Measurements from ENCODE around the gene VAT1. TPM values are rescaled to one million over a fixed set of nuclear protein-coding genes. Genes with fewer than 3 reads are reported as not detected.
"Not testable (repeated sequence)": the region's sequence is repeated elsewhere in the genome, so short reads cannot be mapped to it uniquely, and the experiment has no call there.

Gene VAT1
- total RNA-seq, 1 donor from 2014 or later, result 81.3 TPM

DNA sequence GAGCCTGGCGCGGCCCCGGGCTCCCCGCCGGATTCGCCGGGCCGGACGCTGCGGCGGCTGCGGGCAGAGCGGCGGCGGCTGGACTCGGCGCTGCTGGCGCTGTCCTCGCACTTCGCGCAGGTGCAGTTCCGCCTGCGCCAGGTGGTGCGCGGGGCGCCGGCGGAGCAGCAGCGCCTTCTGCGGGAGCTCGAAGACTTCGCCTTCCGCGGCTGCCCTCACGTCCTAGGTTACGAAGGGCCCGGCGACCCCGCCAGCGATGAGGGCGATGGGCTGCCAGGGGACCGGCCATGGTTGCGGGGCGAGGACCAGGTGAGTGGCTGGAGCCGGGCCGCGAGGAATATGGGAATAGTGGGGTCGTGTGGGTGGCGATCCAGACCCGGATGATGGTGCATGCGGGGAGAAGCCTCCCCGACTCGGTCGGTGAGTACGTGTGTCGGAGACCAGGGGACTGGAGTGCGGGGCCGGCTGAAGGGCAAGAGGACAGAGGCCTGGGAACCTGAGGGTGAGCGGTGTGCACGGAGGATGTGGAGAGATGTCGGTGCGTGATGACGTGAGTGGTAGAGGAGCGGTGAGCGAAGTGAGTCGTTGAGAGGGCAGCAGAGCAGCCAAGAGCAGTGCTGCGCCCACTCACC is 41.3 kb downstream of the VAT1 start:
- intact Hi-C loops (cut with DNase I), result loop anchor here (2.0 kb wide), 2 partner anchors 16 kb away; partner anchors contain the start of gene AARSD1
- DNase-seq (ENCODE audit: low spot score), result peak; percentile 80

DNA sequence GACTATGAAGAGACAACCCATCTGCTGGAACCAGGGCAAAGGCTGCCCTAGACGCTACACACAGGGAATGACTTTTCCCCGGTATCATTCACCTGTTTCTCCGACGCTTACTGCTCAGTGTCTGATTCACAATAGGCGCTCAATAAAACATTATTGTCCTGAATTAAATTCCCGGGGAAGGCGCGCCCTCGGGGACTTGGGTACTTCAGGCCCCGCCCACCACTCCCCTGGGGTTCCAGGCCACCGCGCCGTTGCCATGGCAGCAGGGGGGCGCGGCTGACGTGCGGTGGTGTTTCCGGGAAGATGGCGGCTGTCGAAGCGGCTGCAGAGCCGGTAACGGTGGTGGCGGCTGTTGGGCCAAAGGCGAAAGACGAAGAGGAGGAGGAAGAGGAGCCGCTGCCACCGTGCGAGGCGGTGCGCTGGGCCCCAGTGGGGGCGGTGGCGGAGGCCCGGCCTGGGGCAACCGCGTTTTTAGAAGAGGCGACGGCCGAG is 41.9 kb downstream of the VAT1 start, which contains the start of gene RUNDC1:
Gene RUNDC1, plus strand, starts transcription at position 292 of the 492 bp plus-strand sequence. Its CDS starts 12 bp downstream, at position 304.
- intact Hi-C loops (cut with DNase I), result loop anchor here (2.0 kb wide), 2 partner anchors 16 kb away; partner anchors contain the start of gene AARSD1
- peak; percentile 97 for DNase-seq (ENCODE audit: low spot score)

DNA sequence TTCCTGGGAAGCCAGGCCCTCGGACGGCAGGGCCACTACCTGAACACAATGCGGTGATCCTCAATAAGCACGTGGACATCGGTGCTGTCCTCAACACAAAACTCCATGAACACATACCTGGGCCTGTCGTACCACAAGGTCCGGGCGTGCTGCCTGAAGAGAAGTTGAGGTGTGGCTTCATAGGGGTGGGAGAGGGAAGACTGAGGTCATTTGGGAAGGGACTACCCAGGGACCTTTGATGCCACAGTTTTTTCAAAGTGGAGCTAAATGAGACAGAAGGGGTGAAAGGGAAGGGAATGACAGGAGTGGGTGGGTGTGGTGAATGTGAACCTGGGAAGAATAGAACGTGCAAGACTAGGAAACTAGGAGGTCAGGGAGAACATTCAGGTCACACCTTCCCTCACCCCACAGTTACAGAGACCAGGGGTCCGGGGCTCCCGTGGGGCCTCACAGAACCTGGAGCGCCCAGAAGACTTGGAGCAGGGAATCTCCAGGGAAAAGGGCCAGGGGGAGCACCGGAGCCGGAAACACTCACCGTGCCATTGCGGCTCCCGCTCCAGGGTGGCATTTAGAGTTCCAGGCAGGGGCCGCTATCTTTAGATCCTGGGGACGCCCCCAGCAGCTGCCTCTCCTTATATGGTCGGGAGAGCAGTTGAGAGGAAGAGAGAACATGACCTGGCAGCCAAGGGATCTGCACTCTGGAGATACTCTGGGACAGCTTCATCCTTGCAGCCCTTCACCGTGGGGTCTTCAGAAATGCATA is 42.5 kb downstream of the VAT1 start, which contains the start of gene PTGES3L:
Gene PTGES3L, minus strand, starts transcription at position 570 of the 763 bp plus-strand sequence. Its CDS starts 27 bp downstream, at position 543.
- DNase-seq (ENCODE audit: low spot score), result peak; percentile 84
- intact Hi-C loops (cut with DNase I), result loop anchor here (2.0 kb wide), 2 partner anchors 15 to 17 kb away; partner anchors contain the start of gene AARSD1

DNA sequence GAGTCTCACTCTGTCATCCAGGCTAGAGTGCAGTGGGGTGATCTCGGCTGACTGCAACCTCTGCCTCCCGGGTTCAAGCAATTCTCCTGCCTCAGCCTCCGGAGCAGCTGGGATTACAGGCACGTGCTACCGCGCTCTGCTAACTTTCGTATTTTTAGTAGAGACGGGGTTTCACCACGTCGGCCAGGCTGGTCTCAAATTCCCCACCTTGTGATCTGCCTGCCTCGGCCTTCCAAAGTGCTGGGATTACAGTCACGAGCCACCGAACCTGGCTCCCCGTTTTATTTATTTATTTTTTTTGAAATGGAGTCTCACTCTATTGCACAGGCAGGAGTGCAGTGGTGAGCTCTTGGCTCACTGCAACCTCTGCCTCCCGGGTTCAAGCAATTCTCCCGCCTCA is 46.5 kb downstream of the VAT1 start:
- intact Hi-C loops (cut with DNase I); DNase-seq (ENCODE audit: low spot score): not testable (repeated sequence)

DNA sequence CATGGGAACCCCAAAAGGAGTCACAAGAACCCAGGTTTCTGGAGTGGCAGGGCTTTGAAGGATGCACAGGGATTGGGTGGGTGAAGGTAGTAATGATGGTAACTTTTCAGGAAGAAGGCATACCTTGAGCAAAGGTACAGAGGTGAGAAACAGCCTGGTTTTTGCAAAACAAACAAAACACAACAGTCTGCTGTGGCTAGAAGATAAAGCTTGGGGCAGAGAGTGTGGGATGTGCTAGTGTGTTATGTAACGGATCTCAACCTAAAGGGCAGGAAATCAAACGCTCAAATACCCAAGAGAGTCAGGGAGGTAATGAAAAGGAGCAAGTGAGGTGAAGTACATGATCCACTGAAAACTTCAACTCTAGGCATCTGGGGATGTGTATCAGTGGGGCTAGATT is 46.9 kb downstream of the VAT1 start:
- no peak for DNase-seq (ENCODE audit: low spot score)
- intact Hi-C loops (cut with DNase I), result no loop called here

DNA sequence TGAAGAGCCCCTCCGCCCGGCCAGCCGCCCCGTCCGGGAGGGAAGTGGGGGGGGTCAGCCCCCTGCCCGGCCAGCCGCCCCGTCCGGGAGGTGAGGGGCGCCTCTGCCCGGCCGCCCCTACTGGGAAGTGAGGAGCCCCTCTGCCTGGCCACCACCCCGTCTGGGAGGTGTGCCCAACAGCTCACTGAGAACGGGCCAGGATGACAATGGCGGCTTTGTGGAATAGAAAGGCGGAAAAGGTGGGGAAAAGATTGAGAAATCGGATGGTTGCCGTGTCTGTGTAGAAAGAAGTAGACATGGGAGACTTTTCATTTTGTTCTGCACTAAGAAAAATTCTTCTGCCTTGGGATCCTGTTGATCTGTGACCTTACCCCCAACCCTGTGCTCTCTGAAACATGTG is 48.9 kb downstream of the VAT1 start:
- DNase-seq (ENCODE audit: low spot score); intact Hi-C loops (cut with DNase I): not testable (repeated sequence)

DNA sequence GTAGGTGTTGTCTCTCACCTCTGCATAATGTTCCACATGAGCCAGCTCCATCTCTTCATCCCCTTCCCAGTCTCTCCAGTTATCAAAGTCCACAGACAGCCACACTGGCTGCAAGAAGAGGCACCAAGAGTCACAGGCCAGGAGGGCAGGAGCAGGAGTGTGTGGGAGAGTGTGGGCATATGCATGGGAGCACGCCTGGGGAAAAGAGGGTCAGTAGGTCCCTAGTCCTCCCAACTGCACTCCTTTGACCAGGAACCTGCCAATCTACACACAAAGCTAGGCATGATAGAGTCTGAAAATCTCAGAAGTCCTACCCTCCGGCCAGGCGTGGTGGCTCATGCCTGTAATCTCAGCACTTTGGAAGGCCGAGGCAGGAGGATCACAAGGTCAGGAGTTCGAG is 50.6 kb downstream of the VAT1 start:
- no peak for DNase-seq (ENCODE audit: low spot score)
- intact Hi-C loops (cut with DNase I), result no loop called here

DNA sequence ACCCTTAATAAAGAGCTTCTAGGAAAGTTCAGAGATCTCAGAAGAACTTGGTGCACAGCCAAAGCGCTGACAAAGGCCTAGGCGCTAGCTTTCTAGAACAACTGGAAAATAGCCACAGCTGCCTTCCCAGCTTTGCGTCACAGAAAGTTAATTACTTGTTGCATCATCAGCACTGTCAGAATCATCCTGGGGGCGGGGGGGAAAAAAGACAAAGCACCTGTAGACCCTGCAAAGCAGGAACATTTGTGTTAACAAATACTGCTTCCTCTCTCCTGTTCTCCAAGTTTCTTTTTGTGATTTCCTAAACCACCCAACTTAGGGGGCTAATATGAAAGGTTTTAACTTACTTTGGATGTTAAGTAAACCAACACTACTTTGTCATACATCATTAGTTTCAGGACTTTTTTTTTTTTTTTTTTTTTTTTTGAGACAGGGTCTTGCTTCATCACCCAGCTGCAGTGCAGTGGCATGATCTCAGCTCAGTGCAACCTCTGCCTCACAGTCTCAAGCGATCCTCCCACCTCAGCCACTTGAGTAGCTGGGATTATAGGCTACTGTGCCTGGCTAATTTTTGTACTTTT is 53.1 kb downstream of the VAT1 start:
- intact Hi-C loops (cut with DNase I), result no loop called here
- no peak for DNase-seq (ENCODE audit: low spot score)

DNA sequence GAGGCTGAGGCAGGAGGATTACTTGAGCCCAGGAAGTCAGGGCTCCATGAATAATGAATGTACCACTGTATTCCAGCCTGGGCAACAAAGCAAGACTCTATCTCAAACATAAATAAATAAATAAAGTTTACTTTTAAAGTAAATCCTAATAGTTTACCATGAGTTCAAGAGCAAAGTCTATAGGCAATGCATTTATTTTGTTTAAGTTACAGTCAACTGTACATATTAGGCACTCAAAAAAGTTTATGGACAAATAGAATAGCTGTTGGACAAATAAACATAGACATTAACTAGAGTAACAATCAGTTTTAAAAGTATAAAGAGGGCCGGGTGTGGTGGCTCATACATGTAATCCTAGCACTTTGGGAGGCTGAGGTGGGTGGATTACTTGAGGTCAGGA is 54.3 kb downstream of the VAT1 start:
- DNase-seq (ENCODE audit: low spot score), result no peak
- intact Hi-C loops (cut with DNase I), result no loop called here

Other genes starting within 250 kb of the VAT1 start
- gene VPS25, start 248.9 kb downstream of the VAT1 start, total RNA-seq, result 32.3 TPM
- not detected for gene WNK4, start 241.8 kb downstream of the VAT1 start, total RNA-seq
- 61.4 TPM for gene COA3, start 223.7 kb downstream of the VAT1 start, total RNA-seq
- not detected for gene CNTD1, start 223.5 kb downstream of the VAT1 start, total RNA-seq
- 84.3 TPM for gene BECN1, start 198.1 kb downstream of the VAT1 start, total RNA-seq
- gene PSME3, start 189.0 kb downstream of the VAT1 start, total RNA-seq, result 66.9 TPM
- 0.89 TPM for gene AOC2, start 177.8 kb downstream of the VAT1 start, total RNA-seq
- 12.9 TPM for gene AOC3, start 171.2 kb downstream of the VAT1 start, total RNA-seq
- not detected for gene G6PC1, start 121.6 kb downstream of the VAT1 start, total RNA-seq
- 27.0 TPM for gene AARSD1, start 57.9 kb downstream of the VAT1 start, total RNA-seq
- gene PTGES3L, start 42.3 kb downstream of the VAT1 start, total RNA-seq, result 51.2 TPM
- gene RUNDC1, start 41.8 kb downstream of the VAT1 start, total RNA-seq, result 14.8 TPM
- gene RPL27, start 24.0 kb downstream of the VAT1 start, total RNA-seq, result 536 TPM
- 13.7 TPM for gene IFI35, start 15.6 kb downstream of the VAT1 start, total RNA-seq
- 0.89 TPM for gene RND2, start 2.8 kb upstream of the VAT1 start, total RNA-seq
- gene BRCA1, start 103.0 kb upstream of the VAT1 start, total RNA-seq, result 6.1 TPM
- 97.6 TPM for gene NBR1, start 148.8 kb upstream of the VAT1 start, total RNA-seq
- 4.0 TPM for gene TMEM106A, start 189.5 kb upstream of the VAT1 start, total RNA-seq
- not detected for gene CCDC200, start 206.2 kb upstream of the VAT1 start, total RNA-seq
- gene RNU2-1, start 211.6 kb upstream of the VAT1 start, total RNA-seq, result 6,310 TPM